AG04450 (cell line): ENCODE data around the gene GLRA3. TPM values are rescaled to one million over a fixed set of nuclear protein-coding genes. Genes with fewer than 3 reads are reported as not detected.

Experiments used
- CTCF ChIA-PET: fragments of 300-600, 350-600 bp; formaldehyde crosslinking; extraction: SDS; loops from one replicate; lab custom pipeline; 2022; ENCODE audit warnings: antibody characterized with exemption, inconsistent platforms; lab: Charles Lee
- POLR2A ChIA-PET: fragments of 350-600 bp; formaldehyde crosslinking; extraction: SDS; loops from one replicate; lab custom pipeline; 2021; ENCODE audit warnings: antibody characterized with exemption, inconsistent platforms; lab: Yijun Ruan, JAX
- DNase-seq: peaks from one replicate; pipeline ENCODE4 v3.0.0-alpha.2; 2011; ENCODE audit warnings: low read depth, low spot score
- H3K27ac ChIP-seq: one replicate; pipeline ENCODE4 v1.5.1; 2012; ENCODE audit warnings: low read depth, low read length, control low read depth
- H3K27me3 ChIP-seq: one replicate; pipeline ENCODE4 v1.6.0; 2012; ENCODE audit warnings: low read length; ENCODE audit not compliant: control insufficient read depth, insufficient read depth
- H3K4me3 ChIP-seq: 2 replicates; pipeline ENCODE4 v1.5.1; 2011; ENCODE audit warnings: mild to moderate bottlenecking, low read depth, low read length, control low read depth
- H3K9me3 ChIP-seq: 2 replicates; pipeline ENCODE4 v1.5.1; 2012; ENCODE audit warnings: low read length; ENCODE audit not compliant: control insufficient read depth, insufficient read depth
- polyA plus RNA-seq: library from polyadenylated mRNA; depleted of rRNA; stranded (reverse); fragments of >200 nt; gene quantifications from 2 replicates; pipeline ENCODE4 v1.2.3, GENCODE V29; 2011; rRNA removed
- TF ChIP-seq, protein P1 (sequence below): IDR thresholded peaks from 2 replicates; pipeline ENCODE4 v1.5.1; 2011; ENCODE audit warnings: low read depth, low read length, control low read depth, inconsistent platforms

GLRA3 gene
- polyA plus RNA-seq, 1 experiment, result not detected

DNA sequence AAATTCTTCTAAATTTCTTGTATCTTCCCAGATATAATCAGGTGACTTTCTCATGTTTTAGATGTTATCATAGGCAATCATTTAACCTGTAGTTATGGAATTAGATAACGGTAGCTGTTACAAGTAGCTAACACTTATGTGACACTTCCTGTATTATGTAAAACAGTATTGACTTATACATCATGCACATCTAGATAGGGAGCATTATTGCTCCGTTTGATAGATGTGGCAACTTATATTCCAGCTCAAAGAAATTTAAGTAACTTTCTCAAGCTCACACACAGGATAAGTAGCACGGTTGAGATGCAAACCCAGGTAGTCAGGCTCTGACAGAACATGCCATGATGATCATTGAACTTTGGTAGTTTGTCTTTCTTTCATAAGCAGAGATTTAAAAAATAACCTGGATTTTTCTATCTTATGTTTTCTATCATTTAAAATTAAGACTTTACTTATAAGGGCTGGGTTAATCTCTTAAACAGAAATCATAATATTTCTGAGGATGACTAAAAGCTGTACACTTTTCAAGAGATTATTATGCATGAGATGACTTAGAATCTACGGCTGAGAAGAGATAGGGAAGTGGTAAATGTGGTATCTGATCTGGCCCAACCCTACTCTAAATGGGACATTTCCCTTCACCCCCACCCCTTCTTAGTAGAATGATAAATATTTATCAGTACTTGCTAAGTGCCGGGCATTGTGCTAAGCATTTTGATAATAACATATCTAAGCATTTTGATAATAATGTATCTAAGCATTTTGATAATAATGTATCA is 237.6 kb downstream of the GLRA3 start:
- ChIA-PET CTCF (no interaction called here), POLR2A (no interaction called here)
- DNase-seq, result no peak
- Histone ChIP-seq H3K4me3 (no peak overlapping the region), H3K9me3 (no peaks in the 10 kb centered on the region), H3K27me3 (no peaks in the 10 kb centered on the region), H3K27ac (no peak overlapping the region)
- TF ChIP-seq, protein P1, sequence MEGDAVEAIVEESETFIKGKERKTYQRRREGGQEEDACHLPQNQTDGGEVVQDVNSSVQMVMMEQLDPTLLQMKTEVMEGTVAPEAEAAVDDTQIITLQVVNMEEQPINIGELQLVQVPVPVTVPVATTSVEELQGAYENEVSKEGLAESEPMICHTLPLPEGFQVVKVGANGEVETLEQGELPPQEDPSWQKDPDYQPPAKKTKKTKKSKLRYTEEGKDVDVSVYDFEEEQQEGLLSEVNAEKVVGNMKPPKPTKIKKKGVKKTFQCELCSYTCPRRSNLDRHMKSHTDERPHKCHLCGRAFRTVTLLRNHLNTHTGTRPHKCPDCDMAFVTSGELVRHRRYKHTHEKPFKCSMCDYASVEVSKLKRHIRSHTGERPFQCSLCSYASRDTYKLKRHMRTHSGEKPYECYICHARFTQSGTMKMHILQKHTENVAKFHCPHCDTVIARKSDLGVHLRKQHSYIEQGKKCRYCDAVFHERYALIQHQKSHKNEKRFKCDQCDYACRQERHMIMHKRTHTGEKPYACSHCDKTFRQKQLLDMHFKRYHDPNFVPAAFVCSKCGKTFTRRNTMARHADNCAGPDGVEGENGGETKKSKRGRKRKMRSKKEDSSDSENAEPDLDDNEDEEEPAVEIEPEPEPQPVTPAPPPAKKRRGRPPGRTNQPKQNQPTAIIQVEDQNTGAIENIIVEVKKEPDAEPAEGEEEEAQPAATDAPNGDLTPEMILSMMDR, result no peak

DNA sequence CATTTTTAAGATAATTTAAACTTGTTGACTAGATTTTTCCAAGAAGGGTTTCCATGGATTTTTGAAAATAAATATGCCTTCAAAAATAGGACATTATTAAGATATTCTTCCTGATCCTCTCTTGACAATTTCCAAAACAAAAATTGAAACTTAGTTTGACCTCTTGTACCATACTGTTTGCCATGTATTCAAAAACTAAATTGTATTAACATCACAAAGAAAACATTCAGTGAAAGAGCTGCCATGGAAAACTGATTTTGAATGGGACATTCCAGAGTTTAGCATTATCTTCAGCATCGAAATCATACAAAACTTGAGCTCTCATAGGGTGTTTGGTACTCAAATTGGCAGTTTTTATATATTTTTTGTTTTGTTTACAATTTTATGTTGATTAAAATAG is 238.7 kb downstream of the GLRA3 start:
- no peak overlapping the region for H3K4me3 ChIP-seq
- DNase-seq, result no peak
- ChIA-PET POLR2A (no interaction called here), CTCF (no interaction called here)
- TF ChIP-seq, protein P1, result no peak
- H3K27me3 ChIP-seq, result no peaks in the 10 kb centered on the region
- no peaks in the 10 kb centered on the region for H3K9me3 ChIP-seq
- H3K27ac ChIP-seq, result no peak overlapping the region

Other genes starting within 250 kb of the GLRA3 start
- gene ADAM29, start 89.1 kb upstream of the GLRA3 start, polyA plus RNA-seq, result not detected in 2 replicates